AG10803 (cell line): ENCODE measurements around the gene PP2D1.
"Not testable (repeated sequence)": the region's sequence is repeated elsewhere in the genome, so short reads cannot be mapped to it uniquely, and the experiment has no call there.

Source experiments
- DNase-seq: peaks from one replicate; pipeline ENCODE4 v3.0.0; 2010; ENCODE audit warnings: low read depth
- H3K4me3 ChIP-seq: 2 replicates; pipeline ENCODE4 v1.5.1; 2011; ENCODE audit warnings: mild to moderate bottlenecking, low read length, control low read depth
- TF ChIP-seq, protein P1 (sequence below): conservative IDR thresholded peaks from 2 replicates; pipeline ENCODE4 v1.5.1; 2011; ENCODE audit warnings: mild to moderate bottlenecking, low read length, control low read depth, inconsistent platforms

Gene PP2D1

DNA sequence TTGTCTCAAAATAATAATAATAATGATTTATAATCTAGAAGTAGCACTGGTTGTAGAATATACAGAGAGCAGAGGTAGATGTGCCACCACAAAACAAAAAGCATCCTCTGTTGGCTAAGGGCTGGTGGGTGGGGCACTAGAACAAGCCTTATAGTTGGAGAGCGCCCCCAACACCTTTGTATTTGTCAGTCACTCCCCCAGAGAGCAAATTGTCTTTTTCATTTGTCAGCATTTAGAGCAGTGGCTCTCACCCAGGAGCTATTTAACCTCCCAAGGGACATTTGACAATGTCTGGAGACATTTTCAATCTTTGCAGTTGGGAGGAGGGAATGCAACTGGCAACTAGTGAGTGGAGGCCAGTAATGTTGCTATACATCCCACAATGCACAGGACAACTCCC is 34.5 kb upstream of the PP2D1 start:
- TF ChIP-seq, protein P1, sequence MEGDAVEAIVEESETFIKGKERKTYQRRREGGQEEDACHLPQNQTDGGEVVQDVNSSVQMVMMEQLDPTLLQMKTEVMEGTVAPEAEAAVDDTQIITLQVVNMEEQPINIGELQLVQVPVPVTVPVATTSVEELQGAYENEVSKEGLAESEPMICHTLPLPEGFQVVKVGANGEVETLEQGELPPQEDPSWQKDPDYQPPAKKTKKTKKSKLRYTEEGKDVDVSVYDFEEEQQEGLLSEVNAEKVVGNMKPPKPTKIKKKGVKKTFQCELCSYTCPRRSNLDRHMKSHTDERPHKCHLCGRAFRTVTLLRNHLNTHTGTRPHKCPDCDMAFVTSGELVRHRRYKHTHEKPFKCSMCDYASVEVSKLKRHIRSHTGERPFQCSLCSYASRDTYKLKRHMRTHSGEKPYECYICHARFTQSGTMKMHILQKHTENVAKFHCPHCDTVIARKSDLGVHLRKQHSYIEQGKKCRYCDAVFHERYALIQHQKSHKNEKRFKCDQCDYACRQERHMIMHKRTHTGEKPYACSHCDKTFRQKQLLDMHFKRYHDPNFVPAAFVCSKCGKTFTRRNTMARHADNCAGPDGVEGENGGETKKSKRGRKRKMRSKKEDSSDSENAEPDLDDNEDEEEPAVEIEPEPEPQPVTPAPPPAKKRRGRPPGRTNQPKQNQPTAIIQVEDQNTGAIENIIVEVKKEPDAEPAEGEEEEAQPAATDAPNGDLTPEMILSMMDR: no peak
- no peak overlapping the region for H3K4me3 ChIP-seq
- DNase-seq: no peak

DNA sequence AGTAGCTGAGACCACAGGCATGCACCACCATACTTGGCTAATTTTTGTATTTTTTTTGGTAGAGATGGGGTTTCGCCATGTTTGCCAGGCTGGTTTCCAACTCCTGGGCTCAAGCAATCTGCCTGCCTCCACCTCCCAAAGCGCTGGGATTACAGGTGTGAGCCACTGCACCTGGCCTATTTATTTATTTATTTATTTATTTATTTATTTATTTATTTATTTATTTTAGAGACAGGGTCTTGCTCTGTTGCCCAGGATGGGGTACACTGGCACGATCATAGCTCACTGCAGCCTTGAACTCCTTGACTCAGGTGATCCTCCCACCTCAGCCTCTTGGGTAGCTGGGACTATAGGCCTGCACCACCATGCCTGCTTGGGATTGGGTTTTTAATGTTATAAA is 33.1 kb upstream of the PP2D1 start:
- DNase-seq, H3K4me3 ChIP-seq: not testable (repeated sequence)

DNA sequence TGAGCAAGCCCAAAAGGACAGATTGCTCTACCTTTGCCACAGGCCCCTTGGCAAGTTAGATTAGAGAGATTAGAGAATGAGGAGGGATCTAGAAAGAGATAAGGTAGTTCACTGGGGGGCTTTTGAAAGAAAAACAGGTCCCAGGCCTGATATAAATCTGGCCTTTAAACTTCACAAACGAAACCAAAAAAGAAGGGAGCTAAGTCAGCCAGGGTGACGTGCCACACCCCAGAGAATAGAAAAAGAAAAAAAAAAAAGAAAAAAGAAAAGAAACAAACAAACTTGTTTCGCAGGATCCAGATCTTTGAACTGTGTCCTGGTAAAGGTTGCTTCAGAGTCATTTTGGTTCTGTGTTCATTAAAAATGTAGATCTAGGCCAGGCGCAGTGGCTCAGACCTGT is 31.8 kb upstream of the PP2D1 start:
- peak overlapping the region; percentile 29 for H3K4me3 ChIP-seq
- TF ChIP-seq, protein P1: no peak
- no peak for DNase-seq

DNA sequence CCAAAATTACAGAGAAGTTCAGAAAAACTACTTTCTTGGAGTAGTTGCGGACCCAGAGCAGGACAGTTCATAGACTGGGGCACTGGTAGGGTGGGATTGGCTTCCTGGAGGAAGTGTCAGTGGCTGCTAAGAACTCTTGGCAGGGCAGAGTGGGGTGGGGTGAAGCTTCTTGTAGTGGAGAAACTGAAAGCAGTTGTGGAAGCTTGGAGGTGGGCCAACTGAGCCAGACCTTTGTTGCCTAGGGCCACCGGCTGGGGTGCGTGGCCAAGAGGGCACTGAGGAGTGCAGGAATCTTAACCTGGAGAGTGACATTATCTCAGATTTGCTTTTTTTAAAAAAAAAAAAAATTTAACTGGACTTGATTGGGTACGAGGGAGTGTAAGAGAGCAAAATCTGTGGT is 31.3 kb upstream of the PP2D1 start:
- H3K4me3 ChIP-seq: peak overlapping the region; percentile 29
- TF ChIP-seq, protein P1: no peak
- peak; percentile 61 for DNase-seq

DNA sequence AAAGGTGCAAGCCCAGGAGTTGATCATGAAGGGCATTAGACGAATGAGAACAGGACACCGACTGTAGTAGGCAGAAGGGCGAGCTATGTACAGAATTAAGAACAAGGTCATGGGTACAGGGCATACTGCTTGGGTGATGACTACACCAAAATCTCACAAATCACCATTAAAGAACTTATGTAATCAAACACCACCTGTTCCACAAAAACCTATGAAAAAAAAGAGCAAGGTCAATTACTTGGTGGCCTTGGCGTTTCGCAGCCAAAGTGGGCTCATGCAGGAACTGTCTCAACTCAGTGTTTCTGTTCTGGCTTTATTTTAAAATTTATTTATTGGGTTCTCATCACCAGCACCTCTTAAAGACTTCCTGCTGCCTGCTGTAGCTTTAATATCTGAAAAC is 30.3 kb upstream of the PP2D1 start:
- TF ChIP-seq, protein P1: no peak
- H3K4me3 ChIP-seq: no peak overlapping the region
- no peak for DNase-seq

DNA sequence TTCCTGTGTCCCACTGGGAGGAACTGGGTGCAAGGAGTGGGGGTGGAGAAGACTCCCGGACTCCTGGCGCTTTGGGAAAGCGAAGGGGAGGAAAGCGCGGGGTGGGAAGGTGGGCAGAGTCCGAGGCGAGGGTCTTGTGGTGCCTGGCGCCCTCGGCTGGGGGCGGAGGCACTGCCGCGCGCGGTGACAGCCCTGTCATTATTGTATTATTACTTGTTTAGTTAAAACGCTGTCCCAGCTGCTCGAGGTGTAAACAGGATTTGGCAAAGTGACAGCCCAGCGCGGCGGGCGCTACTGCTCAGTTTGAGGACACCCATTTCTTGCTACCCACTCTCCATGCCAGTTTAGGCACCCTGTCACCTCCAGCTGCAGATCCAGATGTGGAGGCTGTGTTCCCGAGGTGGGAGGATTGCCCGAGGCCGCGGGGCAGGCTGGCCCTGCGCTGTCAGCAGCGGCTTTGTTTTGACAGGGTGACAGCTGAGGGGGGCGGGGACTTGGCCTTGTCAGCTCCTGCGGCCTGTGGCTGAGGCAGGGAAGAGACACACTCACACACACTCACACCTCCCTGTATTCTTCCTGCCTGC is 29.2 kb upstream of the PP2D1 start:
- DNase-seq: peak; percentile 72
- TF ChIP-seq, protein P1: no peak
- peak overlapping the region; percentile 82 for H3K4me3 ChIP-seq

DNA sequence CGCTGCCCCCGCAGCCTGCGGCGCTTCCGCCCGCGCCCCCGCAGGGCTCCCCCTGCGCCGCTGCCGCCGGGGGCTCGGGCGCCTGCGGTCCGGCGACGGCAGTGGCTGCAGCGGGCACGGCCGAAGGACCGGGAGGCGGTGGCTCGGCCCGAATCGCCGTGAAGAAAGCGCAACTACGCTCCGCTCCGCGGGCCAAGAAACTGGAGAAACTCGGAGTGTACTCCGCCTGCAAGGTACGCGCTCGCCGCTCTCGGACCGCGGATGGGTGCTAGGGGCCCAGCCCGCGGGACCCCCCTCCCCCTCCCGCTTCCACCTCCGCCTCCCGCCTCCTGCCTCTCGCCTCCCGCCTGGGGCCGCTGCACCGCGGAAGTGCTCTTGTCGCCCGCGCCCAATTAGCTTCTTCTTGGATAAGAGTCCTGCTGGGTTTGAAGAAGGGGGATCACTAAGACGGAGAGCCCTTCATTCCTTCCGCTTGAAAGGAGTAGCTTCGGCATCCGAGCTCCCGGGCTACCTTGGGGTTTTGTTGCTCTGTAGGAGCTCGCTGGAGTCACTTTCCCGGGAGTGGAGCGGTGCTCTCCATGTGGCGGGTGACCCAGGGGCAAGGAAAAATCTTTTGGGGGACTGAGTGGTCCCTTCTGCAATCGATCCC is 28.6 kb upstream of the PP2D1 start:
- H3K4me3 ChIP-seq: peak overlapping the region; percentile 82
- peak; percentile 68 for DNase-seq
- TF ChIP-seq, protein P1: peak; percentile 26; the same call in 1 of the 2 replicates
